ENCODE data around the gene SKP2.
A peak's percentile ranks its signal among the peaks of the same experiment; 100 is the strongest.
"Not testable (repeated sequence)": the region's sequence is repeated elsewhere in the genome, so short reads cannot be mapped to it uniquely, and the experiment has no call there.

SKP2 gene

GRCh38 chr5:36158144-36158543 lies 6.2 kb downstream of the SKP2 start:
- no peak for DNase-seq

GRCh38 chr5:36160617-36161016 lies 8.7 kb downstream of the SKP2 start:
- no peak for DNase-seq

- DNase-seq = no peak
Measured at GRCh38 chr5:36161361-36161760, 9.4 kb downstream of the SKP2 start.

GRCh38 chr5:36162810-36163486 lies 11.0 kb downstream of the SKP2 start:
- DNase-seq = no peak

- DNase-seq = no peak
Measured at GRCh38 chr5:36164461-36164860, 12.6 kb downstream of the SKP2 start.

GRCh38 chr5:36168737-36169136 lies 16.8 kb downstream of the SKP2 start:
- DNase-seq = no peak

- DNase-seq = no peak
Measured at GRCh38 chr5:36170832-36171424, 19.0 kb downstream of the SKP2 start.

GRCh38 chr5:36172599-36172998 lies 20.7 kb downstream of the SKP2 start:
- DNase-seq = peak; percentile 23

- DNase-seq = no peak
Measured at GRCh38 chr5:36173426-36173825, 21.5 kb downstream of the SKP2 start.

- DNase-seq = peak; percentile 14
Measured at GRCh38 chr5:36174119-36174518, 22.2 kb downstream of the SKP2 start.

GRCh38 chr5:36175043-36175442 lies 23.1 kb downstream of the SKP2 start:
- DNase-seq = no peak

GRCh38 chr5:36177154-36177553 lies 25.2 kb downstream of the SKP2 start:
- DNase-seq = no peak

GRCh38 chr5:36177715-36178523 lies 26.0 kb downstream of the SKP2 start:
- peak; percentile 17 for DNase-seq

GRCh38 chr5:36178524-36178890 lies 26.6 kb downstream of the SKP2 start:
- DNase-seq = no peak

GRCh38 chr5:36179950-36180349 lies 28.0 kb downstream of the SKP2 start:
- DNase-seq = no peak

- no peak for DNase-seq
Measured at GRCh38 chr5:36180556-36181350, 28.8 kb downstream of the SKP2 start.

- DNase-seq = no peak
Measured at GRCh38 chr5:36181774-36182173, 29.9 kb downstream of the SKP2 start.

- DNase-seq = not testable (repeated sequence)
Measured at GRCh38 chr5:36184408-36184807, 32.5 kb downstream of the SKP2 start.

- DNase-seq = no peak
Measured at GRCh38 chr5:36193746-36194145, 41.8 kb downstream of the SKP2 start.

GRCh38 chr5:36198281-36198680 lies 46.4 kb downstream of the SKP2 start:
- no peak for DNase-seq

- not testable (repeated sequence) for DNase-seq
Measured at GRCh38 chr5:36198783-36199182, 46.9 kb downstream of the SKP2 start.

- no peak for DNase-seq
Measured at GRCh38 chr5:36199620-36200019, 47.7 kb downstream of the SKP2 start.

- DNase-seq = no peak
Measured at GRCh38 chr5:36200513-36200912, 48.6 kb downstream of the SKP2 start.
